8988T (cell line): ENCODE results near the gene C19orf53.
"Not testable (repeated sequence)": the region's sequence is repeated elsewhere in the genome, so short reads cannot be mapped to it uniquely, and the experiment has no call there.

ENCODE experiments used
- DNase-seq: peaks from one replicate; pipeline ENCODE4 v3.0.0; 2011

Gene C19orf53

DNA sequence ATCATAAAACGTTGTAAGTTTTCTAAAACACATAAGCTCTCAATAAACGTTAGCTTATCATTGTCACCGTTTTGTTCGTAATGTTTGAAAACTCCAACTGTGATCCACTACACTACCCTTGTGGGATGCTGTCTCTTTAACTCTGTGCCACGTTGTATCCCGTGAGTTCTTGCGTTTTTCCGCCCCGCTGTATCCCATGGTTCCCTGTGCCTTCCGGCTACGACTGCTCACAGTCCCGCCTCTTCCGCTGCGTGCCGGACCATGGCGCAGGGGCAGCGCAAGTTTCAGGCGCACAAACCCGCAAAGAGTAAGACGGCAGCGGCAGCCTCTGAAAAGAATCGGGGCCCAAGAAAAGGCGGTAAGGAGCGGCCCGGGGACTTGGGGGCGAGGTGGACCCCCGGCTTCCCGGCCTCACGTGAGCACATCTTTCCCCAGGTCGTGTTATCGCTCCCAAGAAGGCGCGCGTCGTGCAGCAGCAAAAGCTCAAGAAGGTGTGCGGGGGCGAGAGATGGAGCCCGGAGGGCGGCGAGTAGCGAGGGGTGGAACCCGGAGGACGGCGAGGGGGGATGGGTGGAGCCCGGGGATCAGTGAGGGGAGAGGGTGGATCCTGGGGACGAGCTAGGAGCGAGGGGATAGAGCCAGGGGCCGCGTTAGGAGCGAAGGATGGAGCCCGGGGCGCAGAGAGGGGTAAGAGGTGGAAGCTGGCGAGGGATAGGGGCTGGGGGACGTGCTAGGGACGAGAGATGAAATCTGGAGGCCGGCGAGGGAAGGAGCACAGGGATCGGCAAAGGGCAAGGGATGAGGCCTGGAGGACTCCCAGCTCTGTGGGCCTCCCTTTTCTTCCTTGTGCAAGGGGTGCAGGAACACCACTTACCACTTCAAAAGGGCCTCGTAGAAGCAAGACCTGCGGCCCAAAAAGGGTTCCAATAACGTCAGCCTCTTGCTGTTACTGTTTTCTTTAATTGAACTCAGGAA lies at the start of gene C19orf53:
TSS of gene C19orf53 (plus strand) at position 240 of the 975 bp plus-strand sequence. CDS start at position 262, 22 bp downstream.
- DNase-seq, result peak; percentile 77

GRCh38 chr19:13726323-13726722 lies 47.9 kb upstream of the C19orf53 start:
- no peak for DNase-seq

DNA sequence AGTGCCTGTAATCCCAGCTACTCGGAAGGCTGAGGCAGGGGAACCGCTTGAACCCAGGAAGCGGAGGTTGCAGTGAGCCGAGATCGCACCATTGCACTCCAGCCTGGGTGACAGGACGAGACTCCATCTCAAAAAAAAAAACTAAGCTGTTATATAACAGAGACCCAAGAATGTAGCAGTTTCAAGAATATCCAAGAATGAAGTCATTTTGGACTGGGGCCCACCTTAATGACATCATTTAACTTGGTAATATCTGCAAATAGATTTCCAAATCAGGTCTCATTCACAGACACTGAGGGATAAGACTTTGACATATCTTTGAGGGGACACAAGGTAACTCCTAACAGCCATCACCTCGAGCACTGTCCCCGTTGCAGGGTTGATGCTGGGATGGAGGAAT lies 46.5 kb upstream of the C19orf53 start:
- no peak for DNase-seq

GRCh38 chr19:13729859-13730258 lies 44.4 kb upstream of the C19orf53 start:
- DNase-seq, result no peak

DNA sequence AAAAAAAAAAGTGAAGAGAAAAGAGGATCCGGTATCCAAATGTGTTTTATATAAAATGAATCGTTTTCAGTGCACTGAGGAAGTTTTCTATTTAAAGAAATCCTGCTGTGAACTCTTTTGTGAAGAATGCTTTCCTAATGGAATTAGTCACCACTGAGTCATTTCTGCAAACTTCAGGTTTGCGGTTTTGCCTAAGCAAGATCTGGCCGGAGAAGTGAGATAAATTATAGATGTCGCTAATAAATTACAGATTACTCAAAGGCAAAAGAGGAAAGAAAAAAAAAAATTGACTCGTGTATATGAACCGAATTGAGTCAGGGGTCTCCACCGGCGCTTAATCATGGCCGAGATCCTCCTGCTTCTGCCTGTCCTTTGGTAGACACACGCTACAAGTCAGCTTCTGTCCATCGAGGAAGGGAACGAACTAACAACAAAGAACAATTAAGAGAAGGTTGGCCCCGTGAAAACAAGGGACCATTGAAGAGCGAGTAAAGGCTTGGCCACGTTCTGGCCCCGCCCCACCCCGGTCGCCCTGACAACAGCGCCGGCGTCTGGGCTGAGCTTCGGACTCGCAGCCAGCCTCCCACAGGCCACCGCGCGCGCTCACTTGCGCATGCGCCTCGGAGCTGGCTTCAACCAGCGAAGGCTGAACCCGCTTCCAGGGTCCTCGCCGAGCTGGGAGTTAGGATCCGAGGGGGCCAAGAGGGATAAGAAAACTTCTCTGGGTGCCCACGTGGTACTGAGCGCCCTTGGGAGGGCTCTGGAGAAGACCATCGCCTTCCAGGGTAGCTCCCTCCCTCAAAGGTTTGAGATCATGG lies 42.9 kb upstream of the C19orf53 start:
- DNase-seq, result peak; percentile 74

DNA sequence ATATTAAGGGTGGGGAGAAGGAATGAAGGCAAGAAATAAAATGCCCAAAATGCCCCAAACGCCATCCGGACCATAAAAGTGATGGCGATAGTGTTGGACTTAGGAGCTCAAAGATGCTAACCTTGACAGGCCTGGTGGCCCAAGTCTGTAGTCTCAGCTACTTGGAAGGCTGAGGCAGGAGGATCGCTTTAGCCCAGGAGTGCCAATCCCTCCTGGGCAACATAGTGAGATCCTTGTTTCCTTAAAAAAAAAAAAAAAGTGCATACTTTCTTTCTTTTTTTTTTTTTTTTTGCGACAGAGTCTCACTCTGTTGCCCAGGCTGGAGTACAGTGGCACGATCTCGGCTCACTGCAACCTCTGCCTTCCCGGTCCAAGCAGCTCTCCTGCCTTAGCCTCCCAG lies 41.9 kb upstream of the C19orf53 start:
- DNase-seq, result no peak

- no peak for DNase-seq
Observed at GRCh38 chr19:13734751-13735150, 39.5 kb upstream of the C19orf53 start.

GRCh38 chr19:13738073-13738472 lies 36.2 kb upstream of the C19orf53 start:
- DNase-seq, result no peak

DNA sequence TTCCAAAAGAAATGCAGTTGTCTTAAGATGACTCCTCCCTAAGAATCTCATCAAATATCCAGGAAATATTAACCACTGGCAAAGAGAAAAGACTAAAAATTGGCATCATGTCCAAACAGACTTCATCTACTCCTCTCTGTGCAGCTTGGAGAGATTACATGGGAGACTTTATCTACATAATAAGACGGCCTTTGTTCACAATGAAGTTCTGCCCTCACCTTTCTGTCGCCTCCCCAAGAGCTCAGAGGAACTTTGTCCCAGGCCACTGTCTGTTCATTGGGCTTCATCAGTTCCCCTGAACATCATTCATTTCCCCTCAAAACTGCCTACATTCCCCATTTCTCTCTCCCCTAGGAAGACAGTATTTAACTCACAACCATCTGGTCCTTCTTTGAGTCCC lies 32.4 kb upstream of the C19orf53 start:
- no peak for DNase-seq

GRCh38 chr19:13742756-13743155 lies 31.5 kb upstream of the C19orf53 start:
- no peak for DNase-seq

DNA sequence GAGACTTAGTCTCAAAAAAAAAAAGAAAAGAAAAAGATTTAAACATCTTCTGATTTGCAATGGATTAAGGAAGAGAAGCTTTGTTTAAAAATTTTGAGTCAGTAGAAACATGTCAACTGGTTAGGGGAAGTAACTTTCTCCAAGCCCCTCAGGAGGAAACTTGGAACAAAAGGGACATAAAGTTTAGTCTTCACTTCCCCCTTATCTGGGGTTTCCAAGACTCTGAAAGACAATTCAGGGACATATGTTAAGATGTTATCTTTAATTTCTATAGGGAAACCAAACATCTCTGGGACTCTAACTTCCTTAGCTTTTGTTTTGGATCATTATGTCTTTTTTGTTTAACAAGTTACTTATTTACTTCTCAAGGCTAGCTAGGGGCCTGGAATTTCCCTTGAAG lies 30.1 kb upstream of the C19orf53 start:
- no peak for DNase-seq

GRCh38 chr19:13747098-13747453 lies 27.2 kb upstream of the C19orf53 start:
- DNase-seq, result no peak

- DNase-seq, result no peak
Observed at GRCh38 chr19:13748169-13748828, 26.0 kb upstream of the C19orf53 start.

GRCh38 chr19:13751436-13751835 lies 22.8 kb upstream of the C19orf53 start:
- DNase-seq, result no peak

DNA sequence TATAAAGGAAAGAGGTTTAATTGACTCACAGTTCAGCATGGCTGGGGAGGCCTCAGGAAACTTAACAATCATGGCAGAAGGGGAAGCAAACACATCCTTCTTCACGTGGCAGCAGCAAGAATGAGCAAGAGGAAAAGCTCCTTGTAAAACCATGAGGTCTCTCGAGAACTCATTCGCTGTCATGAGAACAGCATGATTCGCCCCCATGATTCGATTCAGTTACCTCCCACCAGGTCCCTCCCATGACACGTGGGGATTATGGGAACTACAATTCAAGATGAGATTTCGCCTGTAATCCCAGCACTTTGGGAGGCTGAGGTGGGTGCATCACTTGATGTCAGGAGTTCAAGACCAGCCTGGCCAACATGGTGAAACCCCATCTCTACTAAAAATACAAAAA lies 20.6 kb upstream of the C19orf53 start:
- DNase-seq, result not testable (repeated sequence)

DNA sequence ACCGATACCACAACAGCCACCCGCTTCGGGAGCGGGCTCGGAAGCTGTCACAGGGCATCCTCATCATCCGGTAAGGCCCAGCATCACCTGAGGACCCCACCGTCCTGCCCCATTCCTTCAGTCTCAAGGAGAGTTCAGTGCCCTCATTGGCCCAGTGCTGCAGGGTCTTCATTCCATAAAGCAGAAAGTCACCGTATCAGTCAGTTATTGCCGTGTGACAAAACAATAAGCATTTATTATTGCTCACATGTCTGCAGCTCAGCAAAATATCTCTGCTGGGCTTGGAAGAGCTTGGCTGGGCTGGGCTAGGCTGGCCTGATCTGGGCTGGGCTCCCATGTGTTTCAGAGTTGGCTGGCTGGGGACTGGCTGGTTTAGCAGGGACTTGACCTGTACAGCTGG lies 18.0 kb upstream of the C19orf53 start:
- DNase-seq, result no peak

DNA sequence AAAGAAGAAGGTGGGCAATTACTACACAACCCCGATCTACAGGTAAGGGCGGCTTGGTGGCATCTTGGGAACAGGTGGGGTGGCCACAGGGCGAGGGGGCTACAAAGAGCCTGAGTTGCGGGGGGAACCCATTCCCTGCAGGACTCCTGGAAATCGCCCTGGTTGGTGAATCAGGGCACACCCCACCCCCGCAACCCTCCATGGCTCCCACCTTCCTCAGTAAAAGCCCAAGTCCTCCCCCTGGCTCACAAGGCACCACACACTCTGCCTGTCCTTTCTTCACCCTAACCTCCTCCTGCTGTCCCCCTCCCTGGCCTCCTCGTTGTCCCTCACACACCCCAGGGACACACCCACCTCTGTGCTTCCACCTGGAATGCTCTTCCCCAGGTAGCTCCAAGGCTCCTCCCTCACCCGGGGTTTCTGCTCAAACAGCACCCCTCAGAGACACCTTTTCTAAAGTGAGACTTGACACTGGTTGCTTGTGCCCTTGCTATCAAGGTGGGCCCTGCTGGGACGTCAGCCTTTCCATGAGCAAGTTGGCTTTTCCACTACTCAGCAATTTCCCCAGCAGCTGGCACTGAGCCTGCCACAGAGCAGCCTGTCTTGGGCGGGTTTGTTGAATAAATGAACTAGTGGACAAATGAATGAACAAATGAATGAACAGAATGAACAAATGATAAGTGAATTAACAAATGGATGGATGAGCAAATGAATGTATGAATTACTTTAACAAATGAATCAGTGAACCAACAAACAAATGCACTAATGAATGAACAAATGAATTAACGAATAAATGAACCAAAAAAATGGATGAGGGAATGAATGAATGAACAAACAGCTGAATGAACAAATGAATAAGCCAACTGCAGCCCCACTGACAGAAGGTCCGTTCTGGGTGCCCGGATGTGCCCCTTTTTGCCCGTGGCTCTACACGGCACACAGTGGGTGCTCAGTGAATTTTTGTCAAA lies 16.2 kb upstream of the C19orf53 start:
- no peak for DNase-seq

DNA sequence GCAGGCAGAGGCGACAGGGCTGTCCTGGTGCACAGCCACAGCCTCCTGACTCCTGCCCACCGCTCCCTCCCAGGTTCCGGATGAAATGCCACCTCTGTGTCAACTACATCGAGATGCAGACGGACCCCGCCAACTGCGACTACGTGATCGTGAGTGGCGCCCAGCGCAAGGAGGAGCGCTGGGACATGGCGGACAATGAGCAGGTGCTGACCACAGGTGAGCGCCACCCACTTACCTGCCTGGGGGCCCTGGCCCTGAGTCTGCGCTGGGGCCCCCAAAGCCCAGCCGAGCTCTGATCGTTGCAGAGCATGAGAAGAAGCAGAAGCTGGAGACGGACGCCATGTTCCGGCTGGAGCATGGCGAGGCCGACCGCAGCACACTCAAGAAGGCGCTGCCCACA lies 15.5 kb upstream of the C19orf53 start:
- no peak for DNase-seq

DNA sequence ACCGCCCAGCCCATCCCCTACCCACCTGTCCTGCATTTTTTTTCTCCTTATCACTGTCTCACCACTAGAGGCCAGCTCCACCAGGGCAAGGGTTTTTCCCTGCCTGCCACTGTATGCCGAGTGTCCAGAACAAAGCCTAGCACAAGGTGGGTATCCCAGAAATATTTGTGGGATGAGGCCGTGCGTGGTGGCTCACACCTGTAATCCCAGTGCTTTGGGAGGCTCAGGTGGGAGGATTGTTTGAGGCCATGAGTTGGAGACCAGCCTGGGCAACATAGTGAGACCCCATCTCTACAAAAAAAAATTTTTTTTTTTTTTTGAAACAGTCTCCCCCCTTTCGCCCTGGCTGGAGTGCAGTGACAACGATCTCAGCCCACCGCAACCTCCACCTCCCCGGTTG lies 12.8 kb upstream of the C19orf53 start:
- no peak for DNase-seq

DNA sequence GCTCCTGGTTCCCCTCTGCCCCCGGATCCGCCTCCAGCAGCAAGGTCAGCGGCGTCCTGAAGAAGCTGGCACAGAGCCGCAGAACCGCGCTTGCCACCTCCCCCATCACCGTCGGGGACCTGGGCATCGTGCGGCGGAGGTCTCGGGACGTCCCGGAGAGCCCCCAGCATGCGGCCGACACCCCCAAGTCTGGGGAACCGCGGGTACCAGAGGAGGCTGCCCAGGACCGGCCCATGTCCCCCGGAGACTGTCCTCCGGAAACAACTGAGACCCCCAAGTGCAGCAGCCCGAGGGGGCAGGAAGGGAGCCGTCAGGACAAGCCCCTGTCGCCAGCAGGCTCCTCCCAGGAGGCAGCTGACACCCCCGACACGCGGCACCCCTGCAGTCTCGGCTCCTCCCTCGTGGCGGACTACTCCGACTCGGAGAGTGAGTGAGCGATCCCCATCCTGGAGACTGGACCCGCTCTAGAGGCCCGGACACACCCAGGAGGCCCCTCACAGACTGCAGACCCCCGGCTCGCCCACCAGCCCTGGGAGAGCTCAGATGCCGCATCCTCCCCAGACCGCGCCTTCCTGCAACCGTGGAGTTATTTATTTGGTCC lies 11.5 kb upstream of the C19orf53 start:
- DNase-seq, result no peak

- DNase-seq, result no peak
Observed at GRCh38 chr19:13763265-13763664, 11.0 kb upstream of the C19orf53 start.
